Glutamatergic neuron (in vitro differentiated cells): ENCODE data around the gene ARFIP1. TPM values are rescaled to one million over a fixed set of nuclear protein-coding genes. Genes with fewer than 3 reads are reported as not detected.

Experiments used
- DNase-seq: peaks from one replicate; pipeline ENCODE4 v3.0.0; 2022
- H3K27ac Mint-ChIP-seq: one replicate; pipeline ENCODE4 v1.8.0; 2020; ENCODE audit warnings: mild to moderate bottlenecking, mixed read lengths, inconsistent platforms; ENCODE audit not compliant: unreplicated experiment
- H3K27me3 Mint-ChIP-seq: one replicate; pipeline ENCODE4 v1.8.0; 2020; ENCODE audit warnings: mild to moderate bottlenecking, moderate library complexity, mixed read lengths, inconsistent platforms; ENCODE audit not compliant: unreplicated experiment
- H3K36me3 Mint-ChIP-seq: one replicate; pipeline ENCODE4 v1.8.0; 2020; ENCODE audit warnings: mild to moderate bottlenecking, mixed read lengths, inconsistent platforms; ENCODE audit not compliant: unreplicated experiment
- H3K4me1 Mint-ChIP-seq: one replicate; pipeline ENCODE4 v1.8.0; 2020; ENCODE audit warnings: mild to moderate bottlenecking, low read depth, mixed read lengths, inconsistent platforms; ENCODE audit not compliant: unreplicated experiment
- H3K4me3 Mint-ChIP-seq: one replicate; pipeline ENCODE4 v1.8.0; 2020; ENCODE audit warnings: mild to moderate bottlenecking, mixed read lengths, inconsistent platforms; ENCODE audit not compliant: unreplicated experiment
- H3K9me3 Mint-ChIP-seq: one replicate; pipeline ENCODE4 v1.8.0; 2020; ENCODE audit warnings: mild to moderate bottlenecking, moderate library complexity, mixed read lengths, inconsistent platforms; ENCODE audit not compliant: unreplicated experiment
- CTCF ChIP-seq: fragments of 200-600 bp; sonication (generic); IDR thresholded peaks from one replicate; pipeline ENCODE4 v1.5.0; 2021; ENCODE audit not compliant: partially characterized antibody, unreplicated experiment
- total RNA-seq: library from RNA; stranded (reverse); fragmentation: NEBNext Ultra II Directional; extraction: Animal tissue kit (Norgen Biotek cat#: 25700); gene quantifications from one replicate; pipeline ENCODE4 v1.2.1, GENCODE V29; 2021; ENCODE audit not compliant: unreplicated experiment

ARFIP1 gene
- total RNA-seq, 1 donor from 2014 or later: 22.2 TPM

GRCh38 chr4:152808670-152809069 lies 28.9 kb downstream of the ARFIP1 start:
- Mint-ChIP-seq H3K9me3 (peaks cover 3% of the 10 kb centered on the region), H3K27me3 (peaks cover 1% of the 10 kb centered on the region), H3K36me3 (peaks cover 5% of the 10 kb centered on the region), H3K4me3 (no peak overlapping the region), H3K4me1 (no peaks in the 10 kb centered on the region), H3K27ac (no peak overlapping the region)
- TF ChIP-seq CTCF: no peak
- no peak for DNase-seq

- DNase-seq: no peak
- Mint-ChIP-seq H3K4me1 (no peaks in the 10 kb centered on the region), H3K27me3 (peaks cover 1% of the 10 kb centered on the region), H3K36me3 (peaks cover 19% of the 10 kb centered on the region), H3K4me3 (no peak overlapping the region), H3K9me3 (peaks cover 5% of the 10 kb centered on the region), H3K27ac (no peak overlapping the region)
- TF ChIP-seq CTCF: no peak
Observed at GRCh38 chr4:152810715-152811287, 31.0 kb downstream of the ARFIP1 start.

- Mint-ChIP-seq H3K4me1 (no peaks in the 10 kb centered on the region), H3K4me3 (no peak overlapping the region), H3K36me3 (peaks cover 25% of the 10 kb centered on the region), H3K27me3 (peaks cover 5% of the 10 kb centered on the region), H3K27ac (no peak overlapping the region), H3K9me3 (peaks cover 5% of the 10 kb centered on the region)
- TF ChIP-seq CTCF: no peak
- no peak for DNase-seq
Observed at GRCh38 chr4:152815078-152815477, 35.3 kb downstream of the ARFIP1 start.

- peaks cover 5% of the 10 kb centered on the region for H3K27me3 Mint-ChIP-seq
- TF ChIP-seq CTCF: no peak
- peaks cover 34% of the 10 kb centered on the region for H3K36me3 Mint-ChIP-seq
- DNase-seq: no peak
- H3K4me1 Mint-ChIP-seq: no peaks in the 10 kb centered on the region
- no peak overlapping the region for H3K27ac Mint-ChIP-seq
- H3K4me3 Mint-ChIP-seq: no peak overlapping the region
- peaks cover 8% of the 10 kb centered on the region for H3K9me3 Mint-ChIP-seq
Observed at GRCh38 chr4:152817331-152817730, 37.6 kb downstream of the ARFIP1 start.

- no peak for TF ChIP-seq CTCF
- no peak overlapping the region for H3K27ac Mint-ChIP-seq
- peaks cover 5% of the 10 kb centered on the region for H3K27me3 Mint-ChIP-seq
- H3K4me1 Mint-ChIP-seq: no peaks in the 10 kb centered on the region
- no peak for DNase-seq
- H3K4me3 Mint-ChIP-seq: no peak overlapping the region
- peaks cover 8% of the 10 kb centered on the region for H3K9me3 Mint-ChIP-seq
- H3K36me3 Mint-ChIP-seq: peaks cover 24% of the 10 kb centered on the region
Observed at GRCh38 chr4:152819026-152819645, 39.4 kb downstream of the ARFIP1 start.
